ENCODE measurements around the gene RBM19.

Gene RBM19

GRCh38 chr12:113931517-113931916 lies 34.6 kb downstream of the RBM19 start:
- DNase-seq (ENCODE audit: low spot score): no peak

GRCh38 chr12:113930249-113930648 lies 35.9 kb downstream of the RBM19 start:
- no peak for DNase-seq (ENCODE audit: low spot score)

GRCh38 chr12:113929312-113929989 lies 36.7 kb downstream of the RBM19 start:
- no peak for DNase-seq (ENCODE audit: low spot score)

GRCh38 chr12:113926788-113927187 lies 39.3 kb downstream of the RBM19 start:
- DNase-seq (ENCODE audit: low spot score): no peak

- no peak for DNase-seq (ENCODE audit: low spot score)
Measured at GRCh38 chr12:113924341-113924740, 41.8 kb downstream of the RBM19 start.

GRCh38 chr12:113923251-113923650 lies 42.9 kb downstream of the RBM19 start:
- DNase-seq (ENCODE audit: low spot score): no peak

GRCh38 chr12:113921430-113921829 lies 44.7 kb downstream of the RBM19 start:
- DNase-seq (ENCODE audit: low spot score): no peak

- no peak for DNase-seq (ENCODE audit: low spot score)
Measured at GRCh38 chr12:113919791-113920190, 46.3 kb downstream of the RBM19 start.

GRCh38 chr12:113918306-113918705 lies 47.8 kb downstream of the RBM19 start:
- no peak for DNase-seq (ENCODE audit: low spot score)

- DNase-seq (ENCODE audit: low spot score): no peak
Measured at GRCh38 chr12:113917393-113917792, 48.7 kb downstream of the RBM19 start.

GRCh38 chr12:113914806-113915205 lies 51.3 kb downstream of the RBM19 start:
- DNase-seq (ENCODE audit: low spot score): no peak

GRCh38 chr12:113914176-113914575 lies 51.9 kb downstream of the RBM19 start:
- no peak for DNase-seq (ENCODE audit: low spot score)

GRCh38 chr12:113912760-113913329 lies 53.3 kb downstream of the RBM19 start:
- DNase-seq (ENCODE audit: low spot score): peak; percentile 82

- DNase-seq (ENCODE audit: low spot score): no peak
Measured at GRCh38 chr12:113911971-113912759, 54.0 kb downstream of the RBM19 start.

GRCh38 chr12:113910751-113911272 lies 55.3 kb downstream of the RBM19 start:
- DNase-seq (ENCODE audit: low spot score): no peak

- no peak for DNase-seq (ENCODE audit: low spot score)
Measured at GRCh38 chr12:113909776-113910420, 56.2 kb downstream of the RBM19 start.

- no peak for DNase-seq (ENCODE audit: low spot score)
Measured at GRCh38 chr12:113908584-113909100, 57.5 kb downstream of the RBM19 start.

GRCh38 chr12:113907446-113908180 lies 58.5 kb downstream of the RBM19 start:
- no peak for DNase-seq (ENCODE audit: low spot score)

- DNase-seq (ENCODE audit: low spot score): no peak
Measured at GRCh38 chr12:113906411-113907200, 59.5 kb downstream of the RBM19 start.

- DNase-seq (ENCODE audit: low spot score): no peak
Measured at GRCh38 chr12:113905829-113906228, 60.3 kb downstream of the RBM19 start.
